ENCODE results near the gene PRDM5. TPM values are rescaled to one million over a fixed set of nuclear protein-coding genes. Genes with fewer than 3 reads are reported as not detected.

Gene PRDM5
- total RNA-seq, 3 donors from 2014 or later (not counting 1 experiment from before 2014, with no cell fraction given), result not detected

DNA sequence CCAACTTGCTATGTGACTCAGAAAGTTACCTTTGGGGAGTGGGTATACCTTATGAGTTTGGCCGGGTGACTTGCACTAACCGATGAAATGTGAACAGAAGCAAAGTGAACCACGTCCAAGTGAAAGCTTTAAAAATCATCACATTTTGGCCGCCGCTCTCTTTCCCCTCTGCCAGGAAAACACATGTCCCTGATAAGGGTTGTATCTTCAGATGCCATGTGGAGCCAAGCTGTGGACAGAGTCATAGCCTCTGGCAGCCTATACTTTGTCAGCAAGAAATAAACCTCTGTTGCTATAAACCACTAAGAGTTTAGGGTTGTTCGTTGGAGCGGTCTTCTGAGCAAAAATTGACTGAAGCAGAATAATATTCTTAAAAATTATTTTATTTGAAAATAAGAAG is 92.3 kb downstream of the PRDM5 start:
- ATAC-seq (no peak), DNase-seq (no peak)
- Mint-ChIP-seq H3K4me1 (no peaks in the 10 kb centered on the region), H3K36me3 (no peaks in the 10 kb centered on the region), H3K4me3 (no peak overlapping the region), H3K27me3 (ENCODE audit: low read depth in 2 of 2) (no peaks in the 10 kb centered on the region), H3K9me3 (peaks cover 2% of the 10 kb centered on the region in 2 donors), H3K27ac (no peak overlapping the region)
- TF ChIP-seq CTCF (IDR thresholded peaks at IDR 0.05), result no peak
- H3K36me3 ChIP-seq (ENCODE audit: control insufficient read depth, insufficient read depth, low read length), result no peaks in the 10 kb centered on the region
- H3K4me1 ChIP-seq (ENCODE audit: control insufficient read depth, insufficient read depth, low read length), result no peaks in the 10 kb centered on the region
- no peak overlapping the region for H3K4me3 ChIP-seq (ENCODE audit: low read length)
- H3K9me3 ChIP-seq (ENCODE audit: control insufficient read depth, insufficient read depth, low read length), result no peaks in the 10 kb centered on the region
- no peak overlapping the region for H3K27ac ChIP-seq (ENCODE audit: low read length)
- intact Hi-C loops (cut with micrococcal nuclease), result no loop called here
- no peaks in the 10 kb centered on the region for H3K27me3 ChIP-seq (ENCODE audit: control insufficient read depth, insufficient read depth, low read length)
- 97% methylated on average over 6 of the region's 7 CpGs for WGBS (ENCODE audit: insufficient coverage)

DNA sequence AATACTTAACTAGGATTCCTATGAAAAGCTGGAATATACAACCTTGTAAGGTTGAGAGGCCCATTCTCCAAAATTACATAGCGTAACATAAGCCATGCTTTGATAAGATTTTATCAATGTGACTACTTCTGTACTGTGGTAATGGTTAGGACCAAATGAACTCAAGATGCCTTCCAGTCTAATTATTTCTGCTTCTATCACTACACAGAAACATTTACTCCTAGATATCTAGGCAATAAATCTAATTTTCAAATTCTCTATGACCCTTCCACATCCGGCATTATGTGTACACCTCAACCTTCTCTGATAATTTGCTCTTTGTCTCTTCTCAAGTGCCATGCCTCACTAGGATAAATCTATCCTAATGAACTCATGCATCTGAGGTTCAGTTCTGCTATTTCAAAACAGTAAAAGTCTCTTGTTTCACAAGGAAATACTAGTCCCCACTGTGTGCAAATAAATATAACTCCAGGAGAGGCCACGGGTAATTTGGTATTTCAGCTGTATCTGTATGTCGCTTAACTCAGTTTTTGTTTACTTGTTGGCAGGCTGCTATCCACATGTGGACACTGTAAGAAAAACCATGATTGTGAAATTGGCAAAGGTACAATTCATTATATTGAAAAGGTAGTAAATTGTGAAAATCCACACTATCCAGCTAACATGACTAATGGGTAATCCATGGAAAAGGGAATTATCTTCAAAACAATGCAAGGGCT is 93.3 kb downstream of the PRDM5 start:
- no peaks in the 10 kb centered on the region for H3K27me3 Mint-ChIP-seq (ENCODE audit: low read depth in 2 of 2)
- ATAC-seq, result no peak
- H3K9me3 Mint-ChIP-seq, result peaks cover 2% of the 10 kb centered on the region in 2 donors
- Histone ChIP-seq H3K27me3 (ENCODE audit: control insufficient read depth, insufficient read depth, low read length) (no peaks in the 10 kb centered on the region), H3K4me3 (ENCODE audit: low read length) (no peak overlapping the region), H3K4me1 (ENCODE audit: control insufficient read depth, insufficient read depth, low read length) (no peaks in the 10 kb centered on the region), H3K9me3 (ENCODE audit: control insufficient read depth, insufficient read depth, low read length) (no peaks in the 10 kb centered on the region), H3K36me3 (ENCODE audit: control insufficient read depth, insufficient read depth, low read length) (no peaks in the 10 kb centered on the region), H3K27ac (ENCODE audit: low read length) (no peak overlapping the region)
- TF ChIP-seq CTCF (IDR thresholded peaks at IDR 0.05), result no peak
- no peak overlapping the region for H3K4me3 Mint-ChIP-seq
- no peaks in the 10 kb centered on the region for H3K4me1 Mint-ChIP-seq
- no peaks in the 10 kb centered on the region for H3K36me3 Mint-ChIP-seq
- intact Hi-C loops (cut with micrococcal nuclease), result no loop called here
- WGBS (ENCODE audit: insufficient coverage), result 74% methylated on average over 3 of the region's 4 CpGs
- no peak overlapping the region for H3K27ac Mint-ChIP-seq
- DNase-seq, result no peak

GRCh38 chr4:120826853-120827252 is 95.7 kb downstream of the PRDM5 start:
- Histone ChIP-seq H3K27ac (ENCODE audit: low read length) (no peak overlapping the region), H3K4me3 (ENCODE audit: low read length) (no peak overlapping the region), H3K9me3 (ENCODE audit: control insufficient read depth, insufficient read depth, low read length) (no peaks in the 10 kb centered on the region), H3K27me3 (ENCODE audit: control insufficient read depth, insufficient read depth, low read length) (no peaks in the 10 kb centered on the region), H3K4me1 (ENCODE audit: control insufficient read depth, insufficient read depth, low read length) (no peaks in the 10 kb centered on the region), H3K36me3 (ENCODE audit: control insufficient read depth, insufficient read depth, low read length) (no peaks in the 10 kb centered on the region)
- DNase-seq, result no peak
- no peaks in the 10 kb centered on the region for H3K27me3 Mint-ChIP-seq (ENCODE audit: low read depth in 2 of 2)
- no peak for ATAC-seq
- H3K36me3 Mint-ChIP-seq, result no peaks in the 10 kb centered on the region
- no peak overlapping the region for H3K27ac Mint-ChIP-seq
- WGBS (ENCODE audit: insufficient coverage), result 86% methylated on average over 6 of the region's 6 CpGs
- intact Hi-C loops (cut with micrococcal nuclease), result no loop called here
- TF ChIP-seq CTCF (IDR thresholded peaks at IDR 0.05), result no peak
- peaks cover 2 to 4% of the 10 kb centered on the region in 2 donors for H3K9me3 Mint-ChIP-seq
- H3K4me1 Mint-ChIP-seq, result no peaks in the 10 kb centered on the region
- no peak overlapping the region for H3K4me3 Mint-ChIP-seq

- H3K9me3 ChIP-seq (ENCODE audit: control insufficient read depth, insufficient read depth, low read length), result no peaks in the 10 kb centered on the region
- DNase-seq (no peak), ATAC-seq (no peak)
- no peaks in the 10 kb centered on the region for H3K27me3 ChIP-seq (ENCODE audit: control insufficient read depth, insufficient read depth, low read length)
- no peak overlapping the region for H3K27ac ChIP-seq (ENCODE audit: low read length)
- Mint-ChIP-seq H3K27me3 (ENCODE audit: low read depth in 2 of 2) (no peaks in the 10 kb centered on the region), H3K27ac (no peak overlapping the region), H3K4me3 (no peak overlapping the region), H3K9me3 (peaks cover 2 to 4% of the 10 kb centered on the region in 2 donors), H3K36me3 (no peaks in the 10 kb centered on the region), H3K4me1 (no peaks in the 10 kb centered on the region)
- WGBS (ENCODE audit: insufficient coverage), result 55% methylated on average over 1 of the region's 1 CpG
- H3K36me3 ChIP-seq (ENCODE audit: control insufficient read depth, insufficient read depth, low read length), result no peaks in the 10 kb centered on the region
- no peak for TF ChIP-seq CTCF (IDR thresholded peaks at IDR 0.05)
- intact Hi-C loops (cut with micrococcal nuclease), result no loop called here
- H3K4me1 ChIP-seq (ENCODE audit: control insufficient read depth, insufficient read depth, low read length), result no peaks in the 10 kb centered on the region
- no peak overlapping the region for H3K4me3 ChIP-seq (ENCODE audit: low read length)
Observed at GRCh38 chr4:120826449-120826848, 96.1 kb downstream of the PRDM5 start.

Data from natural killer cell (primary cell).